ENCODE data around the gene CEL.

DNA sequence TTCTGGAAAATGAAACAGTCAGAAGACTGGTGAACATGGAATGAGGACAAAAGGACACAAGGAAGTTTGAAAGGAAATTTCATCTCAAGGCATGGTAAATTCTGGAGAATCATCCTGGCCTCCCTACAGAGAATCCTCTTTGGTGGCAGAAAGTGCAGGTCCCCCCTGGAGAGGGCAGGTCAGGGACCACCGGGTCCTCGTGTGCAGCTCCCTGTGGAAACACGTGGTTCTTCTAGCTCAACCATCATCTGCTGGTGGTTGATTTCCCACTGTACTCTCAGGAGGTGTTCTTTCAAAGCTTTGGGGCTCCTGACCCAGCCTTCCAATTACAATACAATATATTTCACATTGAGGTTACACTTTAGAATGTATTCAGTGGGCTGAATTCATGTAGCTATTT is 33.6 kb upstream of the CEL start:
- TF ChIP-seq, protein P1, sequence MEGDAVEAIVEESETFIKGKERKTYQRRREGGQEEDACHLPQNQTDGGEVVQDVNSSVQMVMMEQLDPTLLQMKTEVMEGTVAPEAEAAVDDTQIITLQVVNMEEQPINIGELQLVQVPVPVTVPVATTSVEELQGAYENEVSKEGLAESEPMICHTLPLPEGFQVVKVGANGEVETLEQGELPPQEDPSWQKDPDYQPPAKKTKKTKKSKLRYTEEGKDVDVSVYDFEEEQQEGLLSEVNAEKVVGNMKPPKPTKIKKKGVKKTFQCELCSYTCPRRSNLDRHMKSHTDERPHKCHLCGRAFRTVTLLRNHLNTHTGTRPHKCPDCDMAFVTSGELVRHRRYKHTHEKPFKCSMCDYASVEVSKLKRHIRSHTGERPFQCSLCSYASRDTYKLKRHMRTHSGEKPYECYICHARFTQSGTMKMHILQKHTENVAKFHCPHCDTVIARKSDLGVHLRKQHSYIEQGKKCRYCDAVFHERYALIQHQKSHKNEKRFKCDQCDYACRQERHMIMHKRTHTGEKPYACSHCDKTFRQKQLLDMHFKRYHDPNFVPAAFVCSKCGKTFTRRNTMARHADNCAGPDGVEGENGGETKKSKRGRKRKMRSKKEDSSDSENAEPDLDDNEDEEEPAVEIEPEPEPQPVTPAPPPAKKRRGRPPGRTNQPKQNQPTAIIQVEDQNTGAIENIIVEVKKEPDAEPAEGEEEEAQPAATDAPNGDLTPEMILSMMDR (IDR thresholded peaks at IDR 0.05) = no peak
- no peak for TF ChIP-seq POLR2A (IDR thresholded peaks at IDR 0.05)
